NCI-H460 (cell line): ENCODE data around the gene CUEDC2. TPM values are rescaled to one million over a fixed set of nuclear protein-coding genes. Genes with fewer than 3 reads are reported as not detected.
A peak's percentile ranks its signal among the peaks of the same experiment; 100 is the strongest.
"Not testable (repeated sequence)": the region's sequence is repeated elsewhere in the genome, so short reads cannot be mapped to it uniquely, and the experiment has no call there.

Experiments
- DNase-seq: peaks from one replicate; pipeline ENCODE4 v3.0.0-alpha.2; 2016; ENCODE audit warnings: low read depth; ENCODE audit errors: extremely low read depth
- total RNA-seq: library from RNA; depleted of rRNA; stranded (reverse); fragments of >200 nt; shearing (Covaris generic); gene quantifications from 2 replicates; pipeline ENCODE4 v1.2.3, GENCODE V29; 2014

The CUEDC2 gene
- total RNA-seq, 1 experiment from 2014 or later = 55.3 TPM

- DNase-seq = peak; percentile 76
Observed at GRCh38 chr10:102455893-102456471, 23.6 kb upstream of the CUEDC2 start.

- DNase-seq = not testable (repeated sequence)
Observed at GRCh38 chr10:102454662-102455487, 22.5 kb upstream of the CUEDC2 start.

GRCh38 chr10:102453502-102453901 lies 21.1 kb upstream of the CUEDC2 start:
- DNase-seq = no peak

- DNase-seq = no peak
Observed at GRCh38 chr10:102452672-102453340, 20.4 kb upstream of the CUEDC2 start.

- no peak for DNase-seq
Observed at GRCh38 chr10:102451105-102451969, 19.0 kb upstream of the CUEDC2 start, which contains the start of gene C10orf95. C10orf95 (minus strand) TSS chr10:102451543; CDS start chr10:102451093, 450 bp downstream.

DNA sequence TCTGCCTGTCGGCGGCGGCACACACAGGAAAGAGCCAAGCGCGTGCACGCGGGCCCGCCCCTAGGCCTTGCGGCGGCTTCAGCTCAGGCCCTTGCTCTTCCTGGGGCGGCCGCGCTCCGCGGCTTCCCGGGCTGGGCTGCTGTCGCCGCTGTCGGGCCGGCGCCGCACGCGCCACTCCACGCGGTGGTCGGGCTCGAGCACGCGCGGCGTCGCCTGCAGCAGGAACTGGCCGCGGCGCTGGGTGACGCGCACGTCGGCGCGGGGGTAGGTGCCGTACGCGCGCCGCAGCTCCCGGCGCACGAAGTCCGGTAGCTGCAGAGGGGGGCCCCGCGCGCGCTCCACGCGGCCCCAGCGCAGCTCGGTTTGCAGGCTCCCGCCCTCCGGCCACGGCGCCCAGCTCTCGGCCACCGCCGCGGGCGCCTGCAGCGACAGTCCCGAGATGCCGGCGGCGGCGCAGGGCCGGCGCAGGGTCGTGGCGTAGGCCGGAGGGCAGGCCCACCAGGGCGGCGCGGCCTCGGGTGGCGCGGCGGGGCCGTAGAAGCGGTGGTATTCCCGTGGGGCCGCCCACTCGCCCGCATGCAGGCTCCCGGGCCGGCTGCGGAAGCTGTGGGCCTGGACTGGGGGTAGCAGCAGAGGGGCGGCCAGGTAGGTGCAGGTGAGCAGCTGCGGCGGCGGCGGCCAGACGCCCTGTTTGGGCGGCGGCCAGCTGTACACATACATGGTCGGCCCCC lies 18.2 kb upstream of the CUEDC2 start:
- DNase-seq = peak; percentile 63

GRCh38 chr10:102450124-102450373 lies 17.7 kb upstream of the CUEDC2 start:
- DNase-seq = no peak

GRCh38 chr10:102449321-102450123 lies 17.1 kb upstream of the CUEDC2 start:
- DNase-seq = peak; percentile 48

DNA sequence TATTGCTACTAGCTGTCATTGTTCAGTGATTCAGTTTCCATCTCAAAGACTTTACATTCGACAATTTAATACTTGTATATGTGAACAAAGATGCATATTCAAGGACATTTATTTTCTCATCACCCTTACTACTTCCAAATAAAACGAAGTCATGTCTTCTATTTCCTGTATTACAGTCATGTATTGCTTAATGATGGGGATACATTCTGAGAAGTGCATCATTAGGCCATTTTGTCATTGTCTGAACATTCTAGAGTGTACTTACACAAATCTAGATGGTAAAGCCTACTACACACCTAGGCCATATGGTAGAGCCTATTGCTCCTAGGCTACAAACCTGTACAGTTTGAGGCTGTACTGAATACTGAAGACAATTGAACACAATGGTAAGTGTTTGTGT lies 12.5 kb upstream of the CUEDC2 start:
- DNase-seq = no peak

- no peak for DNase-seq
Observed at GRCh38 chr10:102438374-102438773, 6.0 kb upstream of the CUEDC2 start.

DNA sequence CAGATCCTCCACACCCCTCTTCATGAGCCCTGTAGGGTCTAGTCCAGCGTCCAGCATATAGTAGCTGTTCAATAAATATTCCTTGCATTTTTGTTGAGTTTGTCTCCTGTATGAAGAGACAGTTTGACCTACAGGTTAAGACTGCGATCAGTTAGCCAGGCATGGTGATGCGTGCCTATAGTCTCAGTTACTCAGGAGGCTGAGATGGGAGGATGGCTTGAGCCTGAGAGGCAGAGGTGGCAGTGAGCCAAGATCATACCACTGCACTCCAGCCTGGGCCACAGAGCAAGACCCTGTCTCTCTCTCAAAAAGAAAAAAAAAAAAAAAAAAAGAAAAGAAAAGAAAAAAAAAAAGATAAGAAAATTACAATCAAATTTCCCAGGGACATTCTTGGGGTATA lies 5.1 kb upstream of the CUEDC2 start:
- DNase-seq = no peak

DNA sequence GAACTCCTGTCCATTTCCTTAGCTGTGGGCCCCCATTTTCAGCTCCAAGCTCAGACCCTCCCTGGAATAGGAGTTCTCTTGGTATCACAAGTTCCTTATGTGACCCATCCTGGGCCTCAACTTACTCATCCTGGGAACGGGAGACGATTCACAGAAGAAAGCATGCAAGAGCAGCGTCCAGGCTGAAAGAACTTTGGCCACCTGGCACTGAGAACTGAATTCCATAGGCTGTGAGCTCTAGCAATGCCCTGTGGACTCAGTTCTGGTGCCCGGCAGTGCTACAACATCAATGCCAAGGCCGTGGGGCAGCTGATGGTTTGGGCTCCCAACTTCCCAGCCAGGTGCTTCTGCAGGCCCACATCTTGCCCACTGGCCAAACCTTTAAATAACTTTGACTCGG lies 3.9 kb upstream of the CUEDC2 start:
- no peak for DNase-seq

- no peak for DNase-seq
Observed at GRCh38 chr10:102435529-102436233, 3.3 kb upstream of the CUEDC2 start.

GRCh38 chr10:102435133-102435497 lies 2.7 kb upstream of the CUEDC2 start:
- DNase-seq = no peak

DNA sequence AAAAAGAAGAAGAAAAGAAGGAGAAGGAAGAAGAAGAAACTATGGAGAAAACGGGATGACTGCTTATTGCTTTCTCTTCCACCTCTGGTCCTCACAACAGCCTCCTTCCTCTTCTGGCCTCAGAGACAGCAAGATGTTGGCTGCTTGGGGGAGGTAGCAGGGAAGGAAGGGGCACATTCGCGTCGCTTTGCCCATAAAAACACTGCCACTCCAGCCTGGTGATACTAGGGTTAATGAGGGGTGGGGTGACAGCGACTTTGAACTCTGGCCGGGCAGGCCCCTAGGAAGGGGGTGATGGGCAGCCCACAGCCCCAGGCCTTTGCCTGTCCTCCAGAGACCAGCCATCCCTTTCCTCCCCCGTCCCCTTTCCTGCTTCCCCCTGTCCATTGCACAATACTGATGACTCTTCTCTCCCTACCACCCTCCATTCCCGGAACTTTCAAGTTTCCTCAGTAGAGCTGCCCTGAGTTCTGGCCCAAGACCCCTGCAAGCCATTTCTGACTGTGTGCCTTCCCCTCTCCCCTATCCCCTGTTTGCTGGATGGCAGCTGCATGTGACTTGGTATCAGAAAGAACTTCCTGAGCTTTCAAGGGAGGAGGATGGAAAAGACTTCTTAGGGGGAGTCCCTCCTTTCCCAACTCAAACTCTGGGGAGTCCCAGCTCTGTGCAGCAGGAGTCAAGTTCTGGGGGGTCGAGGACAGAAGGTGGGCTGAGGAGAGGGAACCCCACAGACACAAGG lies 2.2 kb upstream of the CUEDC2 start:
- no peak for DNase-seq

- no peak for DNase-seq
Observed at GRCh38 chr10:102433619-102434046, 1.3 kb upstream of the CUEDC2 start.

- no peak for DNase-seq
Observed at GRCh38 chr10:102431452-102432124, 786 bp downstream of the CUEDC2 start.

GRCh38 chr10:102429468-102429867 lies 2.9 kb downstream of the CUEDC2 start:
- no peak for DNase-seq
